ENCODE measurements around the gene TRIM13. TPM values are rescaled to one million over a fixed set of nuclear protein-coding genes. Genes with fewer than 3 reads are reported as not detected.

The TRIM13 gene
- total RNA-seq, 1 experiment from 2014 or later = 45.4 TPM

GRCh38 chr13:50037788-50038187, 40.9 kb downstream of the TRIM13 start:
- Histone ChIP-seq H2BK20ac (ENCODE audit: low read depth, low read length, poor library complexity, severe bottlenecking) (no peak overlapping the region), H2BK12ac (ENCODE audit: insufficient read length, low read depth, low read length) (no peak overlapping the region), H2BK120ac (ENCODE audit: low read depth, low read length, poor library complexity, severe bottlenecking) (no peak overlapping the region), H2AFZ (ENCODE audit: low read length) (no peak overlapping the region), H3K9me3 (ENCODE audit: control insufficient read depth, low read depth, low read length) (no peaks in the 10 kb centered on the region), H2BK15ac (ENCODE audit: low read depth, low read length) (no peak overlapping the region), H4K5ac (ENCODE audit: insufficient read length, low read depth, low read length) (no peak overlapping the region), H4K8ac (replicated peaks; ENCODE audit: insufficient read length, low read depth, low read length) (no peak overlapping the region), H3K27me3 (ENCODE audit: insufficient read depth, low read length) (no peaks in the 10 kb centered on the region), H3K4me1 (ENCODE audit: insufficient read depth, low read length) (no peaks in the 10 kb centered on the region), H2AK5ac (ENCODE audit: insufficient read length, low read length) (no peak overlapping the region), H3K4me2 (ENCODE audit: insufficient read depth, insufficient read length, low read length) (no peak overlapping the region), H3K23me2 (ENCODE audit: insufficient read length, low read depth, low read length, poor library complexity, severe bottlenecking) (no peaks in the 10 kb centered on the region), H3K23ac (ENCODE audit: insufficient read length, low read depth, low read length) (no peak overlapping the region), H3K79me2 (ENCODE audit: insufficient read depth, low read length) (no peaks in the 10 kb centered on the region), H4K91ac (ENCODE audit: insufficient read length, low read depth, low read length) (no peak overlapping the region), H3K18ac (ENCODE audit: insufficient read length, low read depth, low read length) (no peak overlapping the region), H3K4ac (ENCODE audit: low read depth, low read length) (no peak overlapping the region), H3K79me1 (ENCODE audit: insufficient read depth, low read depth, low read length, poor library complexity, severe bottlenecking) (no peaks in the 10 kb centered on the region), H3T11ph (ENCODE audit: low read length) (no peak overlapping the region), H3K14ac (ENCODE audit: insufficient read depth, low read length) (no peak overlapping the region), H4K20me1 (ENCODE audit: control insufficient read depth, insufficient read depth, insufficient read length) (no peaks in the 10 kb centered on the region), H3K27ac (ENCODE audit: insufficient read length, low read depth, low read length) (no peak overlapping the region), H3K9ac (ENCODE audit: extremely low read depth, insufficient read length, low read length) (no peak overlapping the region), H2BK5ac (ENCODE audit: insufficient read length, low read length) (no peak overlapping the region), H3K56ac (ENCODE audit: insufficient read length, low read depth, low read length) (no peak overlapping the region)
- TF ChIP-seq CTCF (conservative IDR thresholded peaks at IDR 0.05) = no peak
- DNase-seq = no peak
- Mint-ChIP-seq H3K4me3 (no peak overlapping the region), H3K27me3 (ENCODE audit: low read depth) (no peaks in the 10 kb centered on the region), H3K27ac (peak overlapping the region in 1 of 3 experiments; percentile 64; a peak in 1 of 7 replicates), H3K4me1 (0 out of 4 replicates have a peak, but pooled peaks cover 0 to 3% of the 10 kb centered on the region in 2 experiments), H3K36me3 (ENCODE audit: insufficient read depth in 1 of 3, low read depth in 3 of 3) (0 out of 7 replicates have a peak, but pooled peaks cover 0 to 3% (median 0%) of the 10 kb centered on the region in 3 experiments), H3K9me3 (no peaks in the 10 kb centered on the region)
